WTC11 (cell line): ENCODE data around the gene LRP11. TPM values are rescaled to one million over a fixed set of nuclear protein-coding genes. Genes with fewer than 3 reads are reported as not detected.

Source experiments
- ATAC-seq: fragments of 200-7000 bp; cut with Tn5 transposase; 2 replicates; pipeline ENCODE4 v1.10.0; 2021; ENCODE audit warnings: mild to moderate bottlenecking, moderate library complexity
- CTCF ChIA-PET: fragments of 300-600 bp; sonication (Branson Sonifier 250); formaldehyde crosslinking; loops from one replicate; lab custom pipeline; 2021; ENCODE audit warnings: antibody characterized with exemption; lab: Charles Lee
- POLR2A ChIA-PET: fragments of 350-600 bp; sonication (Branson Sonifier 250); formaldehyde crosslinking; loops from one replicate; lab custom pipeline; 2021; ENCODE audit warnings: antibody characterized with exemption; lab: Charles Lee
- DNase-seq: peaks from one replicate; pipeline ENCODE4 v3.0.0; 2021; ENCODE audit warnings: low spot score
- H3K27ac Mint-ChIP-seq: 2 replicates; pipeline ENCODE4 v1.8.0; 2021; ENCODE audit warnings: mixed read lengths
- H3K27me3 Mint-ChIP-seq: 2 replicates; pipeline ENCODE4 v1.8.0; 2021; ENCODE audit warnings: low read depth, mild to moderate bottlenecking, moderate library complexity, mixed read lengths
- H3K36me3 Mint-ChIP-seq: 2 replicates; pipeline ENCODE4 v1.8.0; 2021; ENCODE audit warnings: mixed read lengths
- H3K4me1 Mint-ChIP-seq: 2 replicates; pipeline ENCODE4 v1.8.0; 2022; ENCODE audit warnings: mixed read lengths
- H3K4me3 Mint-ChIP-seq: 2 replicates; pipeline ENCODE4 v1.8.0; 2021; ENCODE audit warnings: mild to moderate bottlenecking, moderate library complexity, mixed read lengths
- H3K9me3 Mint-ChIP-seq: 2 replicates; pipeline ENCODE4 v1.8.0; 2021; ENCODE audit warnings: mixed read lengths
- ATF2 ChIP-seq: sonication (generic); formaldehyde crosslinking; IDR thresholded peaks from 2 replicates; pipeline ENCODE4 v1.8.1; 2022; ENCODE audit warnings: low read depth, missing genetic modification reagents, borderline replicate concordance
- CBFB ChIP-seq: sonication (generic); formaldehyde crosslinking; IDR thresholded peaks from 2 replicates; pipeline ENCODE4 v1.8.1; 2022; ENCODE audit warnings: mild to moderate bottlenecking, low read depth, missing genetic modification reagents
- E2F5 ChIP-seq: sonication (generic); formaldehyde crosslinking; IDR thresholded peaks from 2 replicates; pipeline ENCODE4 v1.8.1; 2022; ENCODE audit warnings: mild to moderate bottlenecking, moderate library complexity, missing genetic modification reagents
- FOXJ3 ChIP-seq: sonication (generic); formaldehyde crosslinking; IDR thresholded peaks from 2 replicates; pipeline ENCODE4 v1.9.0; 2021; ENCODE audit warnings: missing genetic modification reagents, mild to moderate bottlenecking, borderline replicate concordance
- GTF2I ChIP-seq: fragments of 250-450 bp; sonication (Bioruptor Pico); conservative IDR thresholded peaks from 2 replicates; pipeline ENCODE4 v1.4.0; 2021; ENCODE audit warnings: mild to moderate bottlenecking
- IRF2 ChIP-seq: sonication (generic); formaldehyde crosslinking; IDR thresholded peaks from 2 replicates; pipeline ENCODE4 v1.8.0; 2022; ENCODE audit warnings: low read depth, missing genetic modification reagents, borderline replicate concordance
- NFE2L1 ChIP-seq: sonication (generic); formaldehyde crosslinking; IDR thresholded peaks from 2 replicates; pipeline ENCODE4 v1.8.1; 2023; ENCODE audit warnings: missing genetic modification reagents
- NR2C2 ChIP-seq: sonication (generic); formaldehyde crosslinking; IDR thresholded peaks from 2 replicates; pipeline ENCODE4 v1.8.0; 2022; ENCODE audit warnings: mild to moderate bottlenecking, missing genetic modification reagents
- SP1 ChIP-seq: sonication (generic); formaldehyde crosslinking; conservative IDR thresholded peaks from 2 replicates; pipeline ENCODE4 v1.8.1; 2022; ENCODE audit warnings: missing genetic modification reagents
- ZBTB43 ChIP-seq: sonication (generic); formaldehyde crosslinking; IDR thresholded peaks from 2 replicates; pipeline ENCODE4 v1.8.1; 2023; ENCODE audit warnings: mild to moderate bottlenecking, missing genetic modification reagents
- ZNF121 ChIP-seq: sonication (generic); formaldehyde crosslinking; IDR thresholded peaks from 2 replicates; pipeline ENCODE4 v1.8.0; 2023; ENCODE audit warnings: missing genetic modification reagents
- ZNF263 ChIP-seq: sonication (generic); formaldehyde crosslinking; IDR thresholded peaks from 2 replicates; pipeline ENCODE4 v1.8.1; 2022; ENCODE audit warnings: low read depth, mild to moderate bottlenecking, moderate library complexity, missing genetic modification reagents
- ZNF396 ChIP-seq: fragments of 250-450 bp; sonication (Bioruptor Pico); IDR thresholded peaks from 2 replicates; pipeline ENCODE4 v1.8.0; 2021; ENCODE audit warnings: mild to moderate bottlenecking, moderate library complexity, borderline replicate concordance
- ZNF425 ChIP-seq: fragments of 250-450 bp; sonication (Bioruptor Pico); conservative IDR thresholded peaks from 2 replicates; pipeline ENCODE4 v1.9.0; 2021; ENCODE audit warnings: mild to moderate bottlenecking
- total RNA-seq: library from RNA; stranded (reverse); gene quantifications from 3 replicates; pipeline ENCODE4 v1.2.3, GENCODE V29; 2021
- TF ChIP-seq, protein P1 (sequence below): fragments of 250-450 bp; sonication (Bioruptor Pico); IDR thresholded peaks from 2 replicates; pipeline ENCODE4 v1.9.0; 2021; ENCODE audit warnings: mild to moderate bottlenecking
- TF ChIP-seq, protein P2 (sequence below): fragments of 250-450 bp; sonication (Bioruptor Pico); IDR thresholded peaks from 2 replicates; pipeline ENCODE4 v1.9.0; 2021; ENCODE audit warnings: mild to moderate bottlenecking, borderline replicate concordance
- TF ChIP-seq, protein P3 (sequence below): sonication (generic); formaldehyde crosslinking; IDR thresholded peaks from 2 replicates; pipeline ENCODE4 v1.8.0; 2023; ENCODE audit warnings: missing genetic modification reagents, mild to moderate bottlenecking, borderline replicate concordance

Gene LRP11
- total RNA-seq, 1 experiment from 2014 or later = 19.8 TPM

DNA sequence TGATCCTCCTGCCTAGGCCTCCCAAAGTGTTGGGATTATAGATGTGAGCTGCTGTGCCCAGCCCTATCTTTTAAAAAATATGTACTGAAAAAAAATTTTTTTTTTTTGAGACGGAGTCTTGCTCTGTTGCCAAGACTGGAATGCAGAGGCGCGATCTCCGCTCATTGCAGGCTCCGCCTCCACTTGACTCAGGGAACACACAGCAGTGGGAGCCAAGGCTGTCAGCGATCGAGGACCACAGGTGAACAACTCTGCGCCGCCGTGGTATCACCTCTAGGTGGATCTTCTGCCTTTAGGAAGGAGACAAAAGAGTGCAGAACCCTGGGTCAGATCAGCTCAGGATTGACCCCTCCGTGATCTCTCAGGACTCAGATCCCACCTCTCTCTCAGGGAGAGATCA is 20.1 kb upstream of the LRP11 start (continued):
- TF ChIP-seq, protein P1, sequence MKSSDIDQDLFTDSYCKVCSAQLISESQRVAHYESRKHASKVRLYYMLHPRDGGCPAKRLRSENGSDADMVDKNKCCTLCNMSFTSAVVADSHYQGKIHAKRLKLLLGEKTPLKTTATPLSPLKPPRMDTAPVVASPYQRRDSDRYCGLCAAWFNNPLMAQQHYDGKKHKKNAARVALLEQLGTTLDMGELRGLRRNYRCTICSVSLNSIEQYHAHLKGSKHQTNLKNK = no peak
- TF ChIP-seq FOXJ3 (no peak), ZNF396 (no peak), E2F5 (CRISPR knock-in tag) (no peak)

DNA sequence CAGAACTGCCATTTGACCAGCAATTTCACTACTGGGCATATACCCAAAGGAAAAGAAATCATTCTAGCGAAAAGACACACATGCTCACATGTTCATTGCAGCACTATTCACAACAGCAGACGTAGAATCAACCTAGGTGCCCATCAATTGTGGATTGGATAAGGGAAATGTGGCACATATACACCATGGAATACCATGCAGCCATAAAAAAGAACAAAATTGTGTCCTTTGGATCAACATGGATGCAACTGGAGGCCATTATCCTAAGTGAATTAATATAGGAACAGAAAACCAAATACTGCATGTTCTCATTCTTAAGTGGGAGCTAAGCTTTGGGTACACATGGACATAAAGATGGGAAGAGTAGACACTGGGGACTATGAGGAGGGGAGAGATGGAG is 17.7 kb upstream of the LRP11 start:
- Mint-ChIP-seq H3K4me1 (0 out of 2 replicates have a peak, but pooled peaks cover 5% of the 10 kb centered on the region), H3K27ac (no peak overlapping the region), H3K27me3 (peaks cover 34% of the 10 kb centered on the region), H3K9me3 (0 out of 2 replicates have a peak, but pooled peaks cover 3% of the 10 kb centered on the region), H3K36me3 (no peaks in the 10 kb centered on the region), H3K4me3 (no peak overlapping the region)
- ChIA-PET POLR2A (no interaction called here), CTCF (no interaction called here)
- DNase-seq (no peak), ATAC-seq (no peak)
- TF ChIP-seq, protein P2, sequence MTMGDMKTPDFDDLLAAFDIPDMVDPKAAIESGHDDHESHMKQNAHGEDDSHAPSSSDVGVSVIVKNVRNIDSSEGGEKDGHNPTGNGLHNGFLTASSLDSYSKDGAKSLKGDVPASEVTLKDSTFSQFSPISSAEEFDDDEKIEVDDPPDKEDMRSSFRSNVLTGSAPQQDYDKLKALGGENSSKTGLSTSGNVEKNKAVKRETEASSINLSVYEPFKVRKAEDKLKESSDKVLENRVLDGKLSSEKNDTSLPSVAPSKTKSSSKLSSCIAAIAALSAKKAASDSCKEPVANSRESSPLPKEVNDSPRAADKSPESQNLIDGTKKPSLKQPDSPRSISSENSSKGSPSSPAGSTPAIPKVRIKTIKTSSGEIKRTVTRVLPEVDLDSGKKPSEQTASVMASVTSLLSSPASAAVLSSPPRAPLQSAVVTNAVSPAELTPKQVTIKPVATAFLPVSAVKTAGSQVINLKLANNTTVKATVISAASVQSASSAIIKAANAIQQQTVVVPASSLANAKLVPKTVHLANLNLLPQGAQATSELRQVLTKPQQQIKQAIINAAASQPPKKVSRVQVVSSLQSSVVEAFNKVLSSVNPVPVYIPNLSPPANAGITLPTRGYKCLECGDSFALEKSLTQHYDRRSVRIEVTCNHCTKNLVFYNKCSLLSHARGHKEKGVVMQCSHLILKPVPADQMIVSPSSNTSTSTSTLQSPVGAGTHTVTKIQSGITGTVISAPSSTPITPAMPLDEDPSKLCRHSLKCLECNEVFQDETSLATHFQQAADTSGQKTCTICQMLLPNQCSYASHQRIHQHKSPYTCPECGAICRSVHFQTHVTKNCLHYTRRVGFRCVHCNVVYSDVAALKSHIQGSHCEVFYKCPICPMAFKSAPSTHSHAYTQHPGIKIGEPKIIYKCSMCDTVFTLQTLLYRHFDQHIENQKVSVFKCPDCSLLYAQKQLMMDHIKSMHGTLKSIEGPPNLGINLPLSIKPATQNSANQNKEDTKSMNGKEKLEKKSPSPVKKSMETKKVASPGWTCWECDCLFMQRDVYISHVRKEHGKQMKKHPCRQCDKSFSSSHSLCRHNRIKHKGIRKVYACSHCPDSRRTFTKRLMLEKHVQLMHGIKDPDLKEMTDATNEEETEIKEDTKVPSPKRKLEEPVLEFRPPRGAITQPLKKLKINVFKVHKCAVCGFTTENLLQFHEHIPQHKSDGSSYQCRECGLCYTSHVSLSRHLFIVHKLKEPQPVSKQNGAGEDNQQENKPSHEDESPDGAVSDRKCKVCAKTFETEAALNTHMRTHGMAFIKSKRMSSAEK = no peak
- TF ChIP-seq GTF2I (CRISPR knock-in tag) (no peak), CBFB (CRISPR knock-in tag) (no peak), IRF2 (no peak), ZBTB43 (CRISPR knock-in tag) (no peak), ATF2 (CRISPR knock-in tag) (no peak), ZNF263 (no peak), ZNF121 (CRISPR knock-in tag) (no peak), ZNF425 (no peak), NR2C2 (CRISPR knock-in tag) (no peak), NFE2L1 (CRISPR knock-in tag) (no peak), ZNF396 (no peak), SP1 (CRISPR knock-in tag) (no peak)
- TF ChIP-seq, protein P3, sequence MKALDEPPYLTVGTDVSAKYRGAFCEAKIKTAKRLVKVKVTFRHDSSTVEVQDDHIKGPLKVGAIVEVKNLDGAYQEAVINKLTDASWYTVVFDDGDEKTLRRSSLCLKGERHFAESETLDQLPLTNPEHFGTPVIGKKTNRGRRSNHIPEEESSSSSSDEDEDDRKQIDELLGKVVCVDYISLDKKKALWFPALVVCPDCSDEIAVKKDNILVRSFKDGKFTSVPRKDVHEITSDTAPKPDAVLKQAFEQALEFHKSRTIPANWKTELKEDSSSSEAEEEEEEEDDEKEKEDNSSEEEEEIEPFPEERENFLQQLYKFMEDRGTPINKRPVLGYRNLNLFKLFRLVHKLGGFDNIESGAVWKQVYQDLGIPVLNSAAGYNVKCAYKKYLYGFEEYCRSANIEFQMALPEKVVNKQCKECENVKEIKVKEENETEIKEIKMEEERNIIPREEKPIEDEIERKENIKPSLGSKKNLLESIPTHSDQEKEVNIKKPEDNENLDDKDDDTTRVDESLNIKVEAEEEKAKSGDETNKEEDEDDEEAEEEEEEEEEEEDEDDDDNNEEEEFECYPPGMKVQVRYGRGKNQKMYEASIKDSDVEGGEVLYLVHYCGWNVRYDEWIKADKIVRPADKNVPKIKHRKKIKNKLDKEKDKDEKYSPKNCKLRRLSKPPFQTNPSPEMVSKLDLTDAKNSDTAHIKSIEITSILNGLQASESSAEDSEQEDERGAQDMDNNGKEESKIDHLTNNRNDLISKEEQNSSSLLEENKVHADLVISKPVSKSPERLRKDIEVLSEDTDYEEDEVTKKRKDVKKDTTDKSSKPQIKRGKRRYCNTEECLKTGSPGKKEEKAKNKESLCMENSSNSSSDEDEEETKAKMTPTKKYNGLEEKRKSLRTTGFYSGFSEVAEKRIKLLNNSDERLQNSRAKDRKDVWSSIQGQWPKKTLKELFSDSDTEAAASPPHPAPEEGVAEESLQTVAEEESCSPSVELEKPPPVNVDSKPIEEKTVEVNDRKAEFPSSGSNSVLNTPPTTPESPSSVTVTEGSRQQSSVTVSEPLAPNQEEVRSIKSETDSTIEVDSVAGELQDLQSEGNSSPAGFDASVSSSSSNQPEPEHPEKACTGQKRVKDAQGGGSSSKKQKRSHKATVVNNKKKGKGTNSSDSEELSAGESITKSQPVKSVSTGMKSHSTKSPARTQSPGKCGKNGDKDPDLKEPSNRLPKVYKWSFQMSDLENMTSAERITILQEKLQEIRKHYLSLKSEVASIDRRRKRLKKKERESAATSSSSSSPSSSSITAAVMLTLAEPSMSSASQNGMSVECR (CRISPR knock-in tag) = no peak
